KG1 (cell line): ENCODE data around the gene CD14.
A peak's percentile ranks its signal among the peaks of the same experiment; 100 is the strongest.
"Not testable (repeated sequence)": the region's sequence is repeated elsewhere in the genome, so short reads cannot be mapped to it uniquely, and the experiment has no call there.

Source experiments
- DNase-seq: peaks from one replicate; lab custom pipeline; 2025; lab: John Stamatoyannopoulos, UW

Gene CD14

DNA sequence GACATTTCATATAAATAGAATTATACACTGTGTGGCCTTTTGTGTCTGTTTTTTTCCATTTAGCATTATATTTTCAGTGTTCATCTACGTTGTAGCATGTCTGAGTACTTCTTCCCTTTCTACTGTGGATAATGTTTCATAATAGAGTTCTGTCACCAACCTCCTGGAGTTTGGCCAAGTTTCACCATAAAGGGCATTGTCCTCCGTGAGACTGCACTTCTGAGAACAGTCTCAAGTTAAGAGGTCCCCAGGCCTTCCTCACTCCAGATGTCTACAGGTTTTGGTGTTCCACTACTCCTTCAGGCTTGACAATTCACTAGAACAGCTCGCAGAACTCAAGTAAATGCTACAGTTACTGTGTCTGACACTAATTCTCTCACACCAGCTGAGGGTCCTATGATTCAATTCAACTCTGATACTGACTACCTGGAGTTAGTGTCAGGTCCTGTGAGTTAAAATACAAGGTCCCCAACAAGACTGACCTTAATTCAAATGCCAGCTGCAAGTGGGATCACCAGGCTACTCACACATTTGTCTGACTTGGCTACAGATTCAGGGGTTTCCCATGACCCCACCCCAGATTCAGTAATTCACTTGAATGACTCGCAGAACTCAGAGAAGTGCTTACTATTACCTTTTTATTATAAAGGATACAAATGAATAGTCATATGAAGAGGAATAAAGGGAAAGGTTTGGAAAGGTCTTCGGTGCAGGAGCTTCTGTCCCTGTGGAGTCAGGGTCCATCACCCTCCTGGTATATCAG, 37.3 kb downstream of the CD14 start:
- peak; percentile 1 for DNase-seq

GRCh38 chr5:140594169-140594568, 38.8 kb downstream of the CD14 start:
- no peak for DNase-seq

DNA sequence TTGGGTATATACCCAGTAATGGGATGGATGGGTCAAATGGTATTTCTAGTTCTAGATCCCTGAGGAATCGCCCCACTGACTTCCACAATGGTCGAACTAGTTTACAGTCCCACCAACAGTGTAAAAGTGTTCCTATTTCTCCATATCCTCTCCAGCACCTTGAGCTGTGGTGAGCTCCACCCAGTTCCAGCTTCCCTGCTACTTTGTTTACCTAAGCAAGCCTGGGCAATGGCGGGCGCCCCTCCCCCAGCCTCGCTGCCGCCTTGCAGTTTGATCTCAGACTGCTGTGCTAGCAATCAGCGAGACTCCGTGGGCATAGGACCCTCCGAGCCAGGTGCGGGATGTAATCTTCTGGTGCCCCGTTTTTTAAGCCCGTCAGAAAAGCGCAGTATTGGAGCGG, 39.9 kb downstream of the CD14 start:
- not testable (repeated sequence) for DNase-seq

DNA sequence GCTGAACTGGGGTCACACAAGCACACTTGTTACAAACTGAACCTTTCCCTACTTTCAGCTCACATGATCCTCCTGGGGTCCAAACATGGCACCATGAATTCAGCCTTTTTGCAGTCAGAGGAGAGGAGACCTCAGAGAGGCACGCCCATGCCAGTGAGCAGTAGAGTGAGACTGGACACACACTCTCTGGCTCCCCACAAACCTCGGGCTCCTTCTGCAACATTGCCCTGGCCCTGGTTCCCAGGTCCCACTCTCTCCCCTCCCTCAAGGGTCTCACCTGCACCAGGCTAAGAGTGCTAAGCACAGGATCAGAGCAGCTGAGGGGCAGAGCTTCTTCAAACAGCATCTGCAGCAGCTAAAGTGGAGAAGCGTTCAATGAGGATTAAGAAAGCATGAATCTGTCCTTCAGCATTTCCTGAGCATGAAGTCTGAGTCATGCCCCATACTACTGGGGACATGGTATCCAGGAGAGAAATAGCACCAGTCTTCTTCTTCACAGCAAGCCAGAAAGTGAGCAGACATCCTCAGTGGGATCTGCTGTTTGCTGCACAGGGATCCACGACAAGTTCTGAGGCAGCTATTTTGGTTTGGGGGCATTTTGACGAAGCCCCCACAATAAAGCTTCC, 41.1 kb downstream of the CD14 start:
- DNase-seq: no peak

- no peak for DNase-seq
Observed at GRCh38 chr5:140590861-140591260, 42.1 kb downstream of the CD14 start.

DNA sequence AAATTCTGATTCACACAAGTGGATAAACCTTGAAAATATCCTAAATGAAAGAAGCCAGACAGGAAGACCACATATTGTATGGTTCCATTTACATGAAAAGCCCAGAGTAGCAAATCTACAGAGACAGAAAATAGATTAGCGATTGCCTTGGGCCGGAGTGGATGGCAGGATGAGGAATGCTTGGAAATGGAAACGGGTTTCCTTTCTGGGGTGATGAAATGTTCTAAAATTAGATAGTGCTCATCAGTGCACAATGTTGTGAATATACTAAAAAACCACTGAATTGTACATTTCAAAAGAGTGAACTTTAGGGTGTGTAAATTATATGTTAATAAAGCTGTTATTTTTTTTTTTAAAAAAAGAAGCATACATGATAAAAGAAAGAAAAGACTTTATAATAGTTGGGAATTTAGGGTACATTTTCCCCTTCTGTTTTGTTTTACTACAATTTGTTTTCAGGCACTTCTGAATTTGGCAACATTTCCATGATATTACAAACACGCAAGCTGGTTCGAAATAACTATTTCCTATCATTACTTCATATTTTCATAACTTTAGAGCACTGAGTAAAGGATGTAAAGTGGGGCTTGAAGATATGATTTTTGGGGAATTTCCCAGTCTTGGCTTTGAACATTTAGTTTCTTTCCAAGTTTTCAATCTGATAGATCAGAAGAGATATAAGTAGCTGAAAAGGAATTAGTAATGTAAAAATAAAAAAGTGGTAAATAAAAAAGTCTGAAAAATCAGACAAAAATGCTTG, 44.5 kb downstream of the CD14 start:
- no peak for DNase-seq

- DNase-seq: no peak
Observed at GRCh38 chr5:140587495-140587894, 45.5 kb downstream of the CD14 start.
